ENCODE data around the gene MED8. TPM values are rescaled to one million over a fixed set of nuclear protein-coding genes. Genes with fewer than 3 reads are reported as not detected.

MED8 gene
- total RNA-seq, 1 donor from 2014 or later = 54.5 TPM

DNA sequence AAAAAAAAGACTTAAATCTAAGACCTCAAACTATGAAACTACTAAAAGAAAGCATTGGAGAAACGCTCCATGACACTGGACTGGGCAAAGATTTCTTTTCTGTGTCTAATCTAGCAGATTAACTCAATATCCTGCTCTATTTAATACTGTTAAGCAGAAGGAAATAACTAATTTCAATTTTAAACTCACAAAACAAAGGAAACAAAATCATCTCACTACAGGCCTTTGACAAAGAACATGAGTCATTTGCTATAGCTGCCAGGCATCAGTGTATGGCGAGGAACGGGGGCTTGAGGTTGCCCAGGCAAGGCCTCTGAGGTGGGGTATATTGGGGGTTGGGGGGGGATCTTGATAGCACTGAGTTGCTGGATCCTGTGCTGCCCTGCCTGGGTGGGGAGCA is 21.0 kb upstream of the MED8 start:
- FAIRE-seq = no peak

GRCh38 chr1:43405876-43406234 is 16.3 kb upstream of the MED8 start:
- Histone ChIP-seq H3K4me3 (ENCODE audit: insufficient read depth, low read depth, low read length) (no peak overlapping the region), H3K4me1 (ENCODE audit: insufficient read depth, low read length) (no peaks in the 10 kb centered on the region), H3K27ac (ENCODE audit: low read depth, low read length) (no peak overlapping the region), H3K27me3 (ENCODE audit: insufficient read depth, low read length) (no peaks in the 10 kb centered on the region), H3K9me3 (ENCODE audit: insufficient read depth, low read depth, low read length) (no peaks in the 10 kb centered on the region), H2AFZ (ENCODE audit: low read depth, low read length) (no peak overlapping the region), H3K9ac (ENCODE audit: low read length) (no peak overlapping the region), H3K4me2 (ENCODE audit: low read length) (no peak overlapping the region), H3K79me2 (ENCODE audit: insufficient read depth, low read length) (peaks cover 10% of the 10 kb centered on the region), H3K36me3 (ENCODE audit: insufficient read depth, low read length) (peaks cover 24% of the 10 kb centered on the region), H4K20me1 (ENCODE audit: insufficient read depth, low read length) (peaks cover 15% of the 10 kb centered on the region)
- FAIRE-seq (no peak), DNase-seq (ENCODE audit: low read depth) (no peak)
- no peaks in the 10 kb centered on the region for H3K27me3 Mint-ChIP-seq (ENCODE audit: low read depth, unreplicated experiment)
- TF ChIP-seq, protein P1, sequence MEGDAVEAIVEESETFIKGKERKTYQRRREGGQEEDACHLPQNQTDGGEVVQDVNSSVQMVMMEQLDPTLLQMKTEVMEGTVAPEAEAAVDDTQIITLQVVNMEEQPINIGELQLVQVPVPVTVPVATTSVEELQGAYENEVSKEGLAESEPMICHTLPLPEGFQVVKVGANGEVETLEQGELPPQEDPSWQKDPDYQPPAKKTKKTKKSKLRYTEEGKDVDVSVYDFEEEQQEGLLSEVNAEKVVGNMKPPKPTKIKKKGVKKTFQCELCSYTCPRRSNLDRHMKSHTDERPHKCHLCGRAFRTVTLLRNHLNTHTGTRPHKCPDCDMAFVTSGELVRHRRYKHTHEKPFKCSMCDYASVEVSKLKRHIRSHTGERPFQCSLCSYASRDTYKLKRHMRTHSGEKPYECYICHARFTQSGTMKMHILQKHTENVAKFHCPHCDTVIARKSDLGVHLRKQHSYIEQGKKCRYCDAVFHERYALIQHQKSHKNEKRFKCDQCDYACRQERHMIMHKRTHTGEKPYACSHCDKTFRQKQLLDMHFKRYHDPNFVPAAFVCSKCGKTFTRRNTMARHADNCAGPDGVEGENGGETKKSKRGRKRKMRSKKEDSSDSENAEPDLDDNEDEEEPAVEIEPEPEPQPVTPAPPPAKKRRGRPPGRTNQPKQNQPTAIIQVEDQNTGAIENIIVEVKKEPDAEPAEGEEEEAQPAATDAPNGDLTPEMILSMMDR (IDR thresholded peaks at IDR 0.05; ENCODE audit: insufficient read depth, low read depth, low read length) = no peak
- TF ChIP-seq EZH2 (IDR thresholded peaks at IDR 0.05; ENCODE audit: insufficient read depth, low read length) = no peak
- peaks cover 3% of the 10 kb centered on the region for H3K9me3 Mint-ChIP-seq (ENCODE audit: unreplicated experiment)
- H3K4me1 Mint-ChIP-seq (ENCODE audit: low read depth, unreplicated experiment) = peaks cover 2% of the 10 kb centered on the region
- H3K27ac Mint-ChIP-seq (ENCODE audit: unreplicated experiment) = no peak overlapping the region
- no peak overlapping the region for H3K4me3 Mint-ChIP-seq (ENCODE audit: unreplicated experiment)
- H3K36me3 Mint-ChIP-seq (ENCODE audit: low read depth, unreplicated experiment) = peaks cover 36% of the 10 kb centered on the region

More for the DNA sequence above, 21.0 kb upstream of the MED8 start:
- Histone ChIP-seq H3K27ac (ENCODE audit: low read depth, low read length) (no peak overlapping the region), H3K4me3 (ENCODE audit: insufficient read depth, low read depth, low read length) (no peak overlapping the region), H3K36me3 (ENCODE audit: insufficient read depth, low read length) (peaks cover 20% of the 10 kb centered on the region), H3K4me1 (ENCODE audit: insufficient read depth, low read length) (no peaks in the 10 kb centered on the region), H3K4me2 (ENCODE audit: low read length) (no peak overlapping the region), H3K9me3 (ENCODE audit: insufficient read depth, low read depth, low read length) (no peaks in the 10 kb centered on the region), H2AFZ (ENCODE audit: low read depth, low read length) (no peak overlapping the region), H3K9ac (ENCODE audit: low read length) (no peak overlapping the region), H4K20me1 (ENCODE audit: insufficient read depth, low read length) (no peaks in the 10 kb centered on the region), H3K27me3 (ENCODE audit: insufficient read depth, low read length) (no peaks in the 10 kb centered on the region), H3K79me2 (ENCODE audit: insufficient read depth, low read length) (no peaks in the 10 kb centered on the region)
- Mint-ChIP-seq H3K27me3 (ENCODE audit: low read depth, unreplicated experiment) (no peaks in the 10 kb centered on the region), H3K36me3 (ENCODE audit: low read depth, unreplicated experiment) (peaks cover 20% of the 10 kb centered on the region), H3K4me1 (ENCODE audit: low read depth, unreplicated experiment) (no peaks in the 10 kb centered on the region), H3K9me3 (ENCODE audit: unreplicated experiment) (peaks cover 3% of the 10 kb centered on the region), H3K4me3 (ENCODE audit: unreplicated experiment) (no peak overlapping the region), H3K27ac (ENCODE audit: unreplicated experiment) (no peak overlapping the region)
- TF ChIP-seq, protein P1 (IDR thresholded peaks at IDR 0.05; ENCODE audit: insufficient read depth, low read depth, low read length) = no peak
- TF ChIP-seq EZH2 (IDR thresholded peaks at IDR 0.05; ENCODE audit: insufficient read depth, low read length) = no peak
- DNase-seq (ENCODE audit: low read depth) = no peak

DNA sequence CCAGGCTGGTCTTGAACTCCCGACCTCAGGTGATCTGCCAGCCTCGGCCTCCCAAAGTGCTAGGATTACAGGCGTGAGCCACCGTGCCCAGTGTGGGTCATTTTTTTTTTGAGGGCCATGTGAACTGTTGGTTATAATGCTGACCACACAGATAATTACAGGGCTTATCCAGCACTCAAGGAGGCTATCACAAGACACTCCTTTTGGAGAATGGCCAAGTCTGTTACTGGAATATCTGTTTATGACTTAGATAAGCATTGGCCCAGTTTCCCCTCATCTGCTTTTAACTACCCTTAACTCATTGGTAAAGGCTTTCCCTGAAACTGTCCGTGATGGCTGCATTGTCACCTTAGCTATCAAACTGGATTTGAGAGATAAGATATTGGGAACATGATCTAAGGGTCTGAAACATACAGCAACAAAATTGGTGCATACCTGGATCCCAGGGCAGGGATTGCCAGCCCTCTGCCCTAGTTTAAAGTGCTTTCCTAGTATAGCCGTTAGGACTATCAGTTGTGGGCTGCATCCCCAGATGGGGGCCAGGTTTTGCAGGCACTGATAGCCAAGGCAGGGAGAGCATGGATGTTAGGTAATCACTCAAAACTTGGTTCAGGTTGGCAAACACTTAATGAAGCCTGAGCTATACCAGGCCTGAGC is 15.7 kb upstream of the MED8 start:
- Histone ChIP-seq H3K27ac (ENCODE audit: low read depth, low read length) (no peak overlapping the region), H3K4me3 (ENCODE audit: insufficient read depth, low read depth, low read length) (no peak overlapping the region), H3K4me1 (ENCODE audit: insufficient read depth, low read length) (no peaks in the 10 kb centered on the region), H3K36me3 (ENCODE audit: insufficient read depth, low read length) (peaks cover 24% of the 10 kb centered on the region), H3K9ac (ENCODE audit: low read length) (no peak overlapping the region), H3K27me3 (ENCODE audit: insufficient read depth, low read length) (no peaks in the 10 kb centered on the region), H3K9me3 (ENCODE audit: insufficient read depth, low read depth, low read length) (no peaks in the 10 kb centered on the region), H3K79me2 (ENCODE audit: insufficient read depth, low read length) (peaks cover 11% of the 10 kb centered on the region), H2AFZ (ENCODE audit: low read depth, low read length) (no peak overlapping the region), H3K4me2 (ENCODE audit: low read length) (no peak overlapping the region), H4K20me1 (ENCODE audit: insufficient read depth, low read length) (peaks cover 15% of the 10 kb centered on the region)
- no peak overlapping the region for H3K4me3 Mint-ChIP-seq (ENCODE audit: unreplicated experiment)
- no peak for DNase-seq (ENCODE audit: low read depth)
- TF ChIP-seq, protein P1 (IDR thresholded peaks at IDR 0.05; ENCODE audit: insufficient read depth, low read depth, low read length) = no peak
- TF ChIP-seq EZH2 (IDR thresholded peaks at IDR 0.05; ENCODE audit: insufficient read depth, low read length) = no peak
- peaks cover 3% of the 10 kb centered on the region for H3K9me3 Mint-ChIP-seq (ENCODE audit: unreplicated experiment)
- no peak for FAIRE-seq
- no peak overlapping the region for H3K27ac Mint-ChIP-seq (ENCODE audit: unreplicated experiment)
- no peaks in the 10 kb centered on the region for H3K27me3 Mint-ChIP-seq (ENCODE audit: low read depth, unreplicated experiment)
- H3K36me3 Mint-ChIP-seq (ENCODE audit: low read depth, unreplicated experiment) = peaks cover 33% of the 10 kb centered on the region
- H3K4me1 Mint-ChIP-seq (ENCODE audit: low read depth, unreplicated experiment) = peaks cover 2% of the 10 kb centered on the region

Measured in astrocyte (in vitro differentiated cells and primary cell).